HL-60 (cell line): ENCODE results near the gene MYO16.

ENCODE experiments used
- DNase-seq, 2 experiments: peaks; one replicate each; pipeline ENCODE4 v3.0.0-alpha.2; 2010 to 2020; ENCODE audit warnings: low read depth in 1 of 2, low spot score in 1 of 2
- H3K27ac ChIP-seq: fragments of 250-450 bp; sonication (Bioruptor Pico); replicated peaks from 2 replicates; pipeline ENCODE4 v1.5.1; 2020; ENCODE audit warnings: mild to moderate bottlenecking, moderate library complexity
- H3K27me3 ChIP-seq: fragments of 250-450 bp; sonication (Bioruptor Pico); 2 replicates; pipeline ENCODE4 v1.5.1; 2021; ENCODE audit warnings: mild to moderate bottlenecking, moderate library complexity; ENCODE audit not compliant: insufficient read depth, poor library complexity, severe bottlenecking
- H3K4me3 ChIP-seq: replicated peaks from 2 replicates; pipeline ENCODE4 v1.5.1; 2011; ENCODE audit warnings: mild to moderate bottlenecking, control low read depth, low read length; ENCODE audit not compliant: insufficient read depth
- GABPA ChIP-seq: IDR thresholded peaks from 2 replicates; pipeline ENCODE4 v1.6.1; 2012; ENCODE audit warnings: low read depth
- POLR2AphosphoS5 ChIP-seq: IDR thresholded peaks from 2 replicates; pipeline ENCODE4 v1.6.1; 2012; ENCODE audit warnings: low read depth
- SPI1 ChIP-seq: IDR thresholded peaks from 2 replicates; pipeline ENCODE4 v1.6.1; 2012; ENCODE audit warnings: low read depth, mild to moderate bottlenecking, borderline replicate concordance
- TF ChIP-seq, protein P1 (sequence below): IDR thresholded peaks from 2 replicates; pipeline ENCODE4 v1.6.1; 2012; ENCODE audit warnings: low read depth; ENCODE audit not compliant: insufficient replicate concordance
- TF ChIP-seq, protein P2 (sequence below): IDR thresholded peaks from one replicate; pipeline ENCODE4 v1.5.1; 2011; ENCODE audit warnings: low read length, control low read depth, inconsistent platforms; ENCODE audit not compliant: insufficient read depth

Gene MYO16

DNA sequence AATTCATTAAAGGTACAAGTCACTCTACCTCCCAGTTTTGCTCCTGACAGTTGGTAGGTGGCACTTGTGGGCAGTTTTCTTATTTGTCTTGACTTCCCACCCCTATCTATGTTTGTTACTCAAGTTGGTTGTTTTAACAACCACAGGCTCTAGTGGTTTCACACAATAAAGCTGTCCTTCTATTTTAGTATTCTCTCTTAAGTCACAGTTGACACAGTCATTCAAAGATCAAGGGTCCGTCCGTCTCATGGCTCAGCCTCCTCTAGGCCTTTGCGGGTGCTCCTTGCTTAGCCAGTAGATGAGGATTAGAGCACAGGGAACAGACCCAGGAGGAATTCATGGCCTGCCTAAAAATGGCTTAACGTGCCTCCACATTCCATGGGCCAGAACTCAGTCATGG, 583.2 kb downstream of the MYO16 start:
- no peak for DNase-seq
- TF ChIP-seq SPI1 = no peak
- TF ChIP-seq POLR2AphosphoS5 = no peak
- no peak for TF ChIP-seq GABPA
- TF ChIP-seq, protein P1, sequence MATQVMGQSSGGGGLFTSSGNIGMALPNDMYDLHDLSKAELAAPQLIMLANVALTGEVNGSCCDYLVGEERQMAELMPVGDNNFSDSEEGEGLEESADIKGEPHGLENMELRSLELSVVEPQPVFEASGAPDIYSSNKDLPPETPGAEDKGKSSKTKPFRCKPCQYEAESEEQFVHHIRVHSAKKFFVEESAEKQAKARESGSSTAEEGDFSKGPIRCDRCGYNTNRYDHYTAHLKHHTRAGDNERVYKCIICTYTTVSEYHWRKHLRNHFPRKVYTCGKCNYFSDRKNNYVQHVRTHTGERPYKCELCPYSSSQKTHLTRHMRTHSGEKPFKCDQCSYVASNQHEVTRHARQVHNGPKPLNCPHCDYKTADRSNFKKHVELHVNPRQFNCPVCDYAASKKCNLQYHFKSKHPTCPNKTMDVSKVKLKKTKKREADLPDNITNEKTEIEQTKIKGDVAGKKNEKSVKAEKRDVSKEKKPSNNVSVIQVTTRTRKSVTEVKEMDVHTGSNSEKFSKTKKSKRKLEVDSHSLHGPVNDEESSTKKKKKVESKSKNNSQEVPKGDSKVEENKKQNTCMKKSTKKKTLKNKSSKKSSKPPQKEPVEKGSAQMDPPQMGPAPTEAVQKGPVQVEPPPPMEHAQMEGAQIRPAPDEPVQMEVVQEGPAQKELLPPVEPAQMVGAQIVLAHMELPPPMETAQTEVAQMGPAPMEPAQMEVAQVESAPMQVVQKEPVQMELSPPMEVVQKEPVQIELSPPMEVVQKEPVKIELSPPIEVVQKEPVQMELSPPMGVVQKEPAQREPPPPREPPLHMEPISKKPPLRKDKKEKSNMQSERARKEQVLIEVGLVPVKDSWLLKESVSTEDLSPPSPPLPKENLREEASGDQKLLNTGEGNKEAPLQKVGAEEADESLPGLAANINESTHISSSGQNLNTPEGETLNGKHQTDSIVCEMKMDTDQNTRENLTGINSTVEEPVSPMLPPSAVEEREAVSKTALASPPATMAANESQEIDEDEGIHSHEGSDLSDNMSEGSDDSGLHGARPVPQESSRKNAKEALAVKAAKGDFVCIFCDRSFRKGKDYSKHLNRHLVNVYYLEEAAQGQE = no peak
- TF ChIP-seq, protein P2, sequence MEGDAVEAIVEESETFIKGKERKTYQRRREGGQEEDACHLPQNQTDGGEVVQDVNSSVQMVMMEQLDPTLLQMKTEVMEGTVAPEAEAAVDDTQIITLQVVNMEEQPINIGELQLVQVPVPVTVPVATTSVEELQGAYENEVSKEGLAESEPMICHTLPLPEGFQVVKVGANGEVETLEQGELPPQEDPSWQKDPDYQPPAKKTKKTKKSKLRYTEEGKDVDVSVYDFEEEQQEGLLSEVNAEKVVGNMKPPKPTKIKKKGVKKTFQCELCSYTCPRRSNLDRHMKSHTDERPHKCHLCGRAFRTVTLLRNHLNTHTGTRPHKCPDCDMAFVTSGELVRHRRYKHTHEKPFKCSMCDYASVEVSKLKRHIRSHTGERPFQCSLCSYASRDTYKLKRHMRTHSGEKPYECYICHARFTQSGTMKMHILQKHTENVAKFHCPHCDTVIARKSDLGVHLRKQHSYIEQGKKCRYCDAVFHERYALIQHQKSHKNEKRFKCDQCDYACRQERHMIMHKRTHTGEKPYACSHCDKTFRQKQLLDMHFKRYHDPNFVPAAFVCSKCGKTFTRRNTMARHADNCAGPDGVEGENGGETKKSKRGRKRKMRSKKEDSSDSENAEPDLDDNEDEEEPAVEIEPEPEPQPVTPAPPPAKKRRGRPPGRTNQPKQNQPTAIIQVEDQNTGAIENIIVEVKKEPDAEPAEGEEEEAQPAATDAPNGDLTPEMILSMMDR = no peak
- Histone ChIP-seq H3K4me3 (no peak overlapping the region), H3K27me3 (no peaks in the 10 kb centered on the region), H3K27ac (no peak overlapping the region)

DNA sequence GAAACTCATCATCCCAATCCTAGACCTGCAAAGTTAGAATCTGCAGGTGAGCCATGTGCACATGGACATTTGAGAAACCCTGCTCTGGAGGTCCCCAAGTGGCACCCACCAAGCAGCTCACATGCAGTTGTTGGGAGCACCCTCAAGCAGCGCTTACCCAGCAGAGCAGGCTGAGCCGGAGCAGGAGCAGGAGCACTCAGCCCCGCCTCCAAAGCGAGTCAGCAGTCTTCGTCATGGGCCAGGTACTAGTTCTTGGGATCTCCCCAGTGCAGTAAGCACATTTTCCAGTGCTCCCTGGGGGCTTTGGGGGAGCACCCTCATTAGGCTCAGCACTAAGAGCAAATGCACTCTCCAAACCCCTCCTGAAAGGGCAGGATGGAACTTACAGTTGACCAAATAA, 584.3 kb downstream of the MYO16 start:
- no peak for DNase-seq
- Histone ChIP-seq H3K27me3 (no peaks in the 10 kb centered on the region), H3K27ac (no peak overlapping the region), H3K4me3 (no peak overlapping the region)
- no peak for TF ChIP-seq SPI1
- TF ChIP-seq GABPA = no peak
- TF ChIP-seq, protein P1 = no peak
- no peak for TF ChIP-seq POLR2AphosphoS5
- TF ChIP-seq, protein P2 = no peak

DNA sequence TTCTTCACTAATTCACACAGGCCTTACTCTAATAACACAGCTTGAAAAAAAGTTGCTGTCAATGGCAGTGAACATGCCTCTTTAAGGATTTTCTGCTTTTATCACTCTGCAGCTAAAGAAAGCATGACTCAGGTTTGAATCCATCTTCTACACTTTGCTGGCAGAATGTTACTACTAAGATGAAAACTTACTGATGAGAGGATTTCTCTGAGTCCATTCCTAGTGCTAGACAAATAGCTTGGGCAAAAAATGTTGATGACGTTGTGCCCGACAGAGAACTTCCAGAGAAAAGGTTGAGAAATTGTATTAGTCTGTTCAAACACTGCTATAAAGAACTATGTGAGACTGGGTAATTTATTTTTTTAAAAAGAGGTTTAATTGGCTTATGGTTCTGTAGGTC, 585.0 kb downstream of the MYO16 start:
- Histone ChIP-seq H3K27me3 (no peaks in the 10 kb centered on the region), H3K4me3 (no peak overlapping the region), H3K27ac (no peak overlapping the region)
- DNase-seq = no peak
- no peak for TF ChIP-seq POLR2AphosphoS5
- TF ChIP-seq GABPA = no peak
- TF ChIP-seq, protein P2 = no peak
- TF ChIP-seq SPI1 = no peak
- TF ChIP-seq, protein P1 = no peak
